Muscle of arm (tissue), 12 donors: ENCODE measurements around the gene PIP4P1. TPM values are rescaled to one million over a fixed set of nuclear protein-coding genes. Genes with fewer than 3 reads are reported as not detected.

Experiments
- DNase-seq: peaks from one replicate; pipeline ENCODE4 v3.0.0-alpha.2; 2013
- polyA plus RNA-seq, 12 donors: library from polyadenylated mRNA; unstranded; fragments of 120-200 nt; gene quantifications; one replicate each; pipeline ENCODE4 v1.2.1, GENCODE V29; 2013; ENCODE audit not compliant: insufficient read length in 12 of 12

PIP4P1 gene
- polyA plus RNA-seq, 12 donors: 16.8 to 33.2 (median 21.7) TPM; not detected in 1

DNA sequence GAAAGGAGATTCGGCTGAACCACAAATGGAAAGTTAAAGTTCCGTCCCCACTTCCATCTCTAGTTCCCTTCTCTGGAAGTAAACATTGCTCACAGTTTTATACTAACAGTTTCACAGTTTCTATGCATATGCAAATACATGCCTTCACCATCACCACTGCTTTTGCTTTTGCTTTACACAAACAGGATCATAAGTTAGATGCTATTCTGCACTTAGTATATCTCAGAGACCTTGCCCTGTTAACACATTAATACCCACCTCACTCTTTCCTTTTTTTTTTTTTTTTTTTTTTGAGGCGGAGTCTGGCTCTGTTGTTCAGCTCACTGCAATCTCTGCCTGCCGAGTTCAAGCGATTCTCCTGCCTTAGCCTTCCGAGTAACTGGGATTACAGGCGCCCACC lies 48.8 kb downstream of the PIP4P1 start:
- no peak for DNase-seq

DNA sequence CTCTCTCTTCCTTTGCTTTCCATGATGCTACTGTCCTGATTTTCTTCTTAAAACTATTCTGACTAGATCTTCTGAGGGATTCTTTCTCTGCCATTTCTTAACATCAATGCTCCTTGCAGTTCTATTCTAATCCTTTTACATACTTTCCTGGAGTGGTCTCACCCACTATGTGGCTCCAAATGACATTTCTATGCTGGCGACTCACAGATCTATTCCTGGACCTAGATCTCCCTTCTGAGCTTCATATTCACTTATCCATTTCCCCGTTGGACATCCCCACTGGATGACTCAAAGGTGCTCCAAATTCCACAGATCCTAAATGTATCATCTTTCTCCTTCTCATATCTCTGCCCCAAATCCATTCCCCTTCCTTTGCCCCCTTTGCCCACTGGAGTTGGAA lies 52.0 kb downstream of the PIP4P1 start:
- DNase-seq: no peak

Other genes starting within 250 kb of the PIP4P1 start
- not detected for gene OR11H6, start 237.7 kb downstream of the PIP4P1 start, polyA plus RNA-seq
- gene OR11H7, start 232.5 kb downstream of the PIP4P1 start, polyA plus RNA-seq: under 1 TPM in 7 of 12 donors, not detected in 5; 0.23 to 0.53 (median 0.35) TPM
- not detected for gene OR11H4, start 222.1 kb downstream of the PIP4P1 start, polyA plus RNA-seq
- 10 to 100 TPM in 9 of 12 donors, 1 to 10 TPM in 2, not detected in 1; 8.5 to 14.9 (median 12.3) TPM for gene TTC5, start 155.5 kb downstream of the PIP4P1 start, polyA plus RNA-seq
- gene CCNB1IP1, start 128.2 kb downstream of the PIP4P1 start, polyA plus RNA-seq: 10 to 100 TPM in 11 of 12 donors, not detected in 1; 29.4 to 82.6 (median 67.0) TPM
- 10 to 100 TPM in 11 of 12 donors, not detected in 1; 17.2 to 52.0 (median 34.6) TPM for gene PARP2, start 117.8 kb downstream of the PIP4P1 start, polyA plus RNA-seq
- gene TEP1, start 47.9 kb downstream of the PIP4P1 start, polyA plus RNA-seq: 10 to 100 TPM in 11 of 12 donors, not detected in 1; 12.3 to 23.8 (median 18.8) TPM
- 1 to 10 TPM in 8 of 12 donors, under 1 TPM in 3, not detected in 1; 0.67 to 3.1 (median 1.6) TPM for gene KLHL33, start 25.3 kb downstream of the PIP4P1 start, polyA plus RNA-seq
- gene OSGEP, start 6.6 kb downstream of the PIP4P1 start, polyA plus RNA-seq: 10 to 100 TPM in 11 of 12 donors, not detected in 1; 21.1 to 55.6 (median 37.7) TPM
- gene APEX1, start 6.2 kb downstream of the PIP4P1 start, polyA plus RNA-seq: 100 to 1,000 TPM in 11 of 12 donors, not detected in 1; 131 to 222 (median 161) TPM
- 10 to 100 TPM in 8 of 12 donors, 1 to 10 TPM in 3, not detected in 1; 8.0 to 19.0 (median 10.9) TPM for gene PNP, start 8.0 kb upstream of the PIP4P1 start, polyA plus RNA-seq
- under 1 TPM in 3 of 12 donors, not detected in 9; 0.12 to 0.39 (median 0.30) TPM for gene RNASE10, start 44.1 kb upstream of the PIP4P1 start, polyA plus RNA-seq
- gene RNASE9, start 99.6 kb upstream of the PIP4P1 start, polyA plus RNA-seq: not detected
- not detected for gene RNASE11, start 126.6 kb upstream of the PIP4P1 start, polyA plus RNA-seq
- not detected for gene RNASE12, start 129.9 kb upstream of the PIP4P1 start, polyA plus RNA-seq
- not detected for gene OR6S1, start 180.3 kb upstream of the PIP4P1 start, polyA plus RNA-seq
- gene RNASE4, start 223.1 kb upstream of the PIP4P1 start, polyA plus RNA-seq: 10 to 100 TPM in 1 of 12 donors, 1 to 10 TPM in 10, not detected in 1; 2.2 to 25.2 (median 4.1) TPM
- 10 to 100 TPM in 1 of 12 donors, 1 to 10 TPM in 10, not detected in 1; 2.2 to 22.8 (median 2.9) TPM for gene ANG, start 227.3 kb upstream of the PIP4P1 start, polyA plus RNA-seq